ENCODE results near the gene EIF4B.
A peak's percentile ranks its signal among the peaks of the same experiment; 100 is the strongest.
"Not testable (repeated sequence)": the region's sequence is repeated elsewhere in the genome, so short reads cannot be mapped to it uniquely, and the experiment has no call there.

The EIF4B gene

GRCh38 chr12:52993558-52993869 is 12.7 kb upstream of the EIF4B start:
- no peak for DNase-seq

- DNase-seq, result no peak
Measured at GRCh38 chr12:53004178-53004577, 2.1 kb upstream of the EIF4B start.

- DNase-seq, result no peak
Measured at GRCh38 chr12:53004582-53004981, 1.7 kb upstream of the EIF4B start.

- no peak for DNase-seq
Measured at GRCh38 chr12:53005215-53005985, 856 bp upstream of the EIF4B start.

GRCh38 chr12:53006810-53007309 is 604 bp downstream of the EIF4B start:
- peak; percentile 81 for DNase-seq

GRCh38 chr12:53007343-53007742 is 1.1 kb downstream of the EIF4B start:
- DNase-seq, result no peak

- DNase-seq, result not testable (repeated sequence)
Measured at GRCh38 chr12:53008760-53009159, 2.5 kb downstream of the EIF4B start.

- DNase-seq, result no peak
Measured at GRCh38 chr12:53010955-53011354, 4.7 kb downstream of the EIF4B start.

GRCh38 chr12:53011889-53012288 is 5.6 kb downstream of the EIF4B start:
- no peak for DNase-seq

- DNase-seq, result no peak
Measured at GRCh38 chr12:53012928-53013327, 6.7 kb downstream of the EIF4B start.

GRCh38 chr12:53014709-53015108 is 8.5 kb downstream of the EIF4B start:
- no peak for DNase-seq

- DNase-seq, result no peak
Measured at GRCh38 chr12:53025250-53025649, 19.0 kb downstream of the EIF4B start.

GRCh38 chr12:53027014-53027413 is 20.8 kb downstream of the EIF4B start:
- DNase-seq, result not testable (repeated sequence)

GRCh38 chr12:53031616-53032015 is 25.4 kb downstream of the EIF4B start:
- no peak for DNase-seq

- not testable (repeated sequence) for DNase-seq
Measured at GRCh38 chr12:53033832-53034231, 27.6 kb downstream of the EIF4B start.

- DNase-seq, result no peak
Measured at GRCh38 chr12:53034459-53034858, 28.2 kb downstream of the EIF4B start.

GRCh38 chr12:53036802-53037201 is 30.5 kb downstream of the EIF4B start:
- DNase-seq, result no peak

GRCh38 chr12:53039851-53040250 is 33.6 kb downstream of the EIF4B start:
- no peak for DNase-seq

- no peak for DNase-seq
Measured at GRCh38 chr12:53042607-53043454, 36.6 kb downstream of the EIF4B start.

GRCh38 chr12:53044052-53044581 is 37.9 kb downstream of the EIF4B start:
- no peak for DNase-seq

- DNase-seq, result no peak
Measured at GRCh38 chr12:53044896-53045695, 38.8 kb downstream of the EIF4B start.

- no peak for DNase-seq
Measured at GRCh38 chr12:53045696-53046045, 39.4 kb downstream of the EIF4B start.

GRCh38 chr12:53046655-53047220 is 40.5 kb downstream of the EIF4B start:
- DNase-seq, result no peak
